ENCODE measurements around the gene TXNRD3.

Gene TXNRD3

GRCh38 chr3:126672340-126672739 lies 17.4 kb upstream of the TXNRD3 start:
- no peak for DNase-seq (ENCODE audit: low read depth)

DNA sequence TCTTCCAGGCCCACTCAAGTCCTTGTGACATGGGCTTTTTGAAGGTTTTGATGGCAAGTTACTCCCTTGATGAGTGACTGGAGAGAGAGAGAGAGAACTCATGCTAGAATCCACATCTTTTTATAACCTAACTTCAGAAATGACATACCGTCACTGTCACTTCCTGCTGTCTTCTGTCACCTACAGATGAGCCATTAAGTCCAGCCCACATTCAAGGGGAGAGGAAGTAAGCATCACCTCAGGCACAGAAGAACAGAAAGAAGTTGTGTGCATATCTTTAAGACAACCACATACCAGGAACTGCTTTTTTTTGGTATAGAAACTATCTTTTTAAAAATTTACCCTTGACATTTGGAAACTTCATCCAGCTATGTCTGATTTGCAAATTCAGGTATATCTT lies 16.6 kb upstream of the TXNRD3 start:
- DNase-seq (ENCODE audit: low read depth), result no peak

DNA sequence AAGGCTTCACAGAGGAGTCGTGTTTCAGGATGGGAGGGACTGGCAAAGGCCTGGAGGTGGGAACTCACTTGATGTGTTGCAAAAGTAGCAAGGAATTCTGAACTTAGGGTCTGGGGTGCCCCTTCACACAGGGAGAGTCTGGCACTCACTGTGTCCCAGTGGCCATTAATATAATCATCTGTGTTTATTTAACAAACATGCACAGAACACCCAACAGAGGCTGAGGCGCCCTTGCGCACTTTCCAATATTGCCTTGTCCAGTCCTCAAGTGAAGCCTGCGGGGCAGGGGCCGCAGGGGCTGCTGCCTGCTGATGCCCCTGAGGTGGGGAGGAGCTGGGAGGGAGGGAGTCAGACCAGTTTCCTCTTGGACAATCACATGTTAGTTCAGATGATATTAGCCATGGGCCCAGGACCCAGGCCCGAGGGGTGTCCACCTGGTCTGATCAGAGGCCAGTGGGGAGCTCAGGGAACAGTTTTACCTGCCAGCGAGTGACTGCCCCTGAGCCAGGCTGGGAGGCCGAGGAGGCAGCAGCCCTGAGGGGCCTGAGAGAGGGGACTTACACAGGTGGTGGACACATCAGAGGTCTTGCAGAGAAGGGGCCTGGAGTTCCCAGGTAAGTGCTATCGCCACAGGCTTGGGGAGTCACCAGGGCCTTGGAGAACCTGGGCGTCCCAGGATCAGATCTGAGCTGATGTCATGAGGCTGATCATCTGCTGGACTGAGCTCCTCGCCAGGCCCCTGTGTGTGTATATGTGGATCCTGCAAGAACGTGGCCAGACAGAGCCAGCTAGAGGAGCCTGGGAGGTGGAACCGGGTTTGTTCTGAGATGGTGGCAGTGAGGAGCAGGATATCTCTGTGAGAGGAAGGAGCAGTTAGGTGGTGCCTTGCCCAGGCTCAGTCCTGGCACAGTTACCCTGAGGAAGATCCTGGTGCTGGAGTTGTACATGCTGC lies 13.8 kb upstream of the TXNRD3 start:
- no peak for DNase-seq (ENCODE audit: low read depth)

DNA sequence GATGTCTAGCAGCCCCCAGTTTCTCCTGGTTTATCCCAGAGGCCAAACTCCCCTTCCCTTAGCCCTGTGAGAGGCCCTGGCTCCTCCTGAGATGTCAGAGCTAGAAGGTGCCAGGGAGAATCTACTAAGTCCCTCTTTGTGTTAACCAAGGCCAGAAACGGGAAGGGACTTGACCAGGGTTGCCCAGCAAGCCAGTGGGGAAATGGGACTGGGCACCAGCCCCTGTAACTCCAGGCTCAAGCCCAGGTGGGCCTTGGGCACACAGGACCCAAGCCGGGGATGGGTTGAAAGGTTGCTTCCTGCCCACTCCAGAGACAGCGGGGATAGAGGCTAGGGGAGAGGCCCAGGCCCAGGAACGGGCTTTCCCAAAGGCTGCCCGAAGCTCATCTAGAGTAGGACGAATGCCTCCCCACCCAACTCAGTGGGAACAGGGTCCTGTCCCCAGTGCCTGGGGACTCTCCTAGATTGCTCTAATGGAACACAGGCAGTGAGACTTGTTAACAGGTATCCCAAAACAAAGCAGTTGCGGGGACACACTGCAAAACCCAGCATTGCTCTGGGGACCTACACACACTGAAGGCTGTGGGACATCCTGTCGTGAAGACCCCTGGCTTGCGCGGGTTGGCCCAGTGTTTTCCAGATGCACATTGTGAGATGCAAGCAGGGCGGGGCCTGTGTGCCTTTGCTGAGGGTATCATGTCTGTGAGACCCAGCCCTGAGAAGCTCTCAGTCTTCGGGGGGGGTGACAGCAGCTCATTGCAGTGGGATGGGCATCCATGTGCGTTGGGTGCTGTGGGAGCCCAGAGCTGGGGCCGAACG lies 12.9 kb upstream of the TXNRD3 start:
- DNase-seq (ENCODE audit: low read depth), result no peak

- no peak for DNase-seq (ENCODE audit: low read depth)
Observed at GRCh38 chr3:126666658-126667528, 12.0 kb upstream of the TXNRD3 start.

DNA sequence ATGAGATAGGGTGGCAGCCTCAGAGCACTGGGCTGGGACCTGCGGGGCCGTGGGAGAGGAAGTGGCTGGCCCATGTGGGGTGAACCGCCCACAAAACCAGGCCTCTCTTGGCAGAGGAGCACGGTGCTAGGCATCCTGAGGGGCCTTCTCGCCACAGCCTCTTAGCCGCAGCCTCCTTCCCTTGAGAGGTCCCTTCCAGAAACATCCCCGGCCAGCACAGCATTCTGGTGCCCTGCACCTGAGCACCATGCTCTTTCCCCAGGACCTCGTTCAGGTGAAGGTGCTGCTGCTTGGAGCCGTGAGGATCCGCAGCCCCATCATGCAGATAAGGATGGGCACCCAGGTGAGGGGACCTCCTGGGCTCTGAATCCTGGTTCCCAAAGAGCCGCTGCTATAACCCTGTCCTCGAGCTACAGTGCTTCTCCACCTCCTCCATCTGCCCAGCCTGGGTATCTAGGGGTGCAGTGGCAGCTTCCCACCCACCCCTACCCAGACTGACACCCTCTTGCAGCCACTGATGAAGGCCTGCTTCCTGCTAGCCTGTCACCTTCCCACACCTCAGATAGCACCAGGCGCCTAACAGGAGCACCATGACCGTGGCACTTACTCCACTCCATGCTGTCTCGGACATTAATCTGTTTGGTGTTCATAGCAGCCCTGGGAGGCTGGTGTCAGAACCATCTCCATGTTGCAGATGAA lies 11.2 kb upstream of the TXNRD3 start:
- DNase-seq (ENCODE audit: low read depth), result no peak

- no peak for DNase-seq (ENCODE audit: low read depth)
Observed at GRCh38 chr3:126665221-126665936, 10.5 kb upstream of the TXNRD3 start.

- DNase-seq (ENCODE audit: low read depth), result no peak
Observed at GRCh38 chr3:126664591-126665214, 9.8 kb upstream of the TXNRD3 start.

GRCh38 chr3:126663750-126664149 lies 8.8 kb upstream of the TXNRD3 start:
- DNase-seq (ENCODE audit: low read depth), result no peak

DNA sequence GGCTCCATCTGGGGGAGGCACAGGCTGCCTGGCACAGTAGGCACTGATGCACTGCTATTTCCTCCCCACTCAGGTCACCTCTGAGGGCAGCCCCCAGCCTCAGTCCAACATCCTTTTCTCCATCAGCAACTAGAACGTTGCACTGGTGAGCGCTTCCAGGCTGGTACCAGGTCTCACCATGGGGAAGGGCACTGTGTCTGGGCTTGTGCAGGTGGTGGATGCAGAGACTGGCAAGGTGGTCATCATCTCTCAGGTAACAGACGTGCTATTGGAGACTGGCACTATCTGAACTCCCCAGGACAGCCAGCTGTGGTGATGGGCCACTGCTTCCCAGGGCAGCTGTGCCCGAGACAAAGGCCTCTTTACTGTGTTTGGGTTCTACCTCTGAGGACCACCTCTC lies 8.3 kb upstream of the TXNRD3 start:
- no peak for DNase-seq (ENCODE audit: low read depth)

DNA sequence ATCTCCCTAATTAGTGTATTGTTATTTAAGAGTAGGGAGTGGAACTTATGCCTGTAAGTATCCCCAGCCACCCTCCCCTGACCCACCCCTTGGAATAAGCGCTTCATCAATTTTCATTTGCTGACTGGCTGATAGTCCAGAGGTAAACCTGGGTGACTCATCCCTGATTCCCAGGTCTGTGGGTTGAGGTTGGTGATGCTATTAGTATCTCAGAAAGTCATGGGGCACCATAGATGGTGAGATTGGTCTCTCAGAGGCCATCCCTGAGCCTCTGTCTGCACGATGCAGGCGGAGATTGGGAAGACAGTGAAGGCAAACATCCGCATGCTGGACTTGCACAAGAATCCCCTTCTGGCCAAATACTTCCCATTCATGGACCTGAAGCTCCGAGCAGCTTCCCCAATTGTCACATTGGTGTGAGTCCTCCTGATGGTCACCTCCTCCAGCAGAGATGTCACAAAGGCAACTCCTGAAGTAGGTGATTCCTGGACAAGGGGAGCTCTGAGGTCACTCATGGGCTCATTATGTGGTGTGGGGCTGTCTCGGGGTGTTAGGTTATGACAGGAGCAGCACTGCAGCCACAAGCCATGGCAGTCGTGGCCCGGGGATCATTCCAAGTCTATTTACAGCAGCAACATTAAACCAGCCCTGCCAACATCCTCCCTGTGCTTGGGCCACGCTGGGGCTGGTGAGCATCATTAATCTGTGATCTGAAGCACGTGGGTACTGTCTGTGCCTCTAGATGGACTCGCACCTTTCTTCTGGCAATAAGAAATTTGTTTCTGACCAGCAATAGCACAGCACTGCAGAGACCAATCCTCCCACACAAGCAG lies 6.8 kb upstream of the TXNRD3 start:
- DNase-seq (ENCODE audit: low read depth), result no peak

DNA sequence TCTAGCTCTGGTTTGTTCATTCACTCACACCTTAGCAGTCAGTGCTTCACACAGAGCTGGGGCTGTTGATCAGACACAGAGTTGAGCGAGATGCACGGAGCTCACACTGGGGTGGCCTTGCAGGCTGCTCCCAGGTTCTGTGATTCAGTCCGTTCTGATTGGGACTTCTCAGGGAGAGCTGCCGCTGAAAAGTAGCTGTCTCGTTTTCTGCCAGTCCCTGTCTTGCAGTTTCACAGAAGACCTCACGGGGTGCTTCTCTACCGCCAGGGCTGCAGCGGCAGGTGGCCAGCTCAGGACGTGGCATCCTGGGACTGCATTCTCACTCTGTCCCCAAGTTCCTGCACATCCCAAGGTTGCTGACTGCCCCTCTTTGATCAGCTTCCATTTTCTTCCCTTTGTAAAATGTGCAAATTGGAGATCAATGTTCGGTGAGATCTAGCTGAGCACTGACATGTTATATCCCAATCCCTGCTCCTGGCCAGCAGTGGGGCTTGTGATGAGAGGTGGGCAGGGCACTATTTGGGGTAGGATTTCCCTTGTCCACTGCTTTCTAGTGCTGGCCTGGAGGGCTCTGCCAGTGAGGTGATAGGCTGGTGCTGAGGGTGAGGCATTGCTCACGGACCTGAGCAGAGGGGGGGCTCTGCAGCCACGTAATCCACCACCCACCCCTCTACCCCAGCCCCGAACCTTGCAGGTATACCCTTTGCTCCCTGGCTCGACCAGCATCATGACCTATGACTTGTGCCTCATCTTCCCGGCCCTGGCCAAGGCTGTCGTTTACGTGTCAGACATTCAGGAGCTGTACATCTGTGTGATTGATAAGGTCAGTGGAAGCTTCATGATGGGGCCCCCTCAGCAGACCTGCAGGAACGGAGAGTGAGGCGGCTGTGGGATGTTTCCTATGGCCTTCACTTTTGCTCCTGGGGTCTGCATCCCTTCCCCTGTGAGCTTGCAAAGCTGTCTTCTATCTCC lies 5.3 kb upstream of the TXNRD3 start:
- DNase-seq (ENCODE audit: low read depth), result no peak

DNA sequence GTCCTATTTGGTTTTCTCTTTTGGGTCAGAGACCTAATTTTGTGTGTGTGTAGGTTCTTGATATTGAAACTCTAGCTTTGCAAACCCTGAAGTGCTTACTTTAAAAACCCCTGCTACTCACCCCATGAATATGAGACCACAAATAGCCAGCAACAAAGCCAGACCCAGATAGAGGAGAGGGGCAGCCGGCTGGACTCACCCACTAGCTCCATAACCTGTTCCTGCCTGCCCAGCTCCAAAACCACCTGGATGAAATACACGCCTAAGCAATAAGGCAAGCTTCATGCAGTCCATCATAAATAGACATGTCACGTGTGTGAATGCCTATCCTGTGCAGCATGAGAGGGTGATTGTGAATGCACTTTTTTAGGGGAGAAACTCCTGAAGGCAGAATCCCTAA lies 3.7 kb upstream of the TXNRD3 start:
- no peak for DNase-seq (ENCODE audit: low read depth)

GRCh38 chr3:126657901-126658300 lies 3.0 kb upstream of the TXNRD3 start:
- no peak for DNase-seq (ENCODE audit: low read depth)

DNA sequence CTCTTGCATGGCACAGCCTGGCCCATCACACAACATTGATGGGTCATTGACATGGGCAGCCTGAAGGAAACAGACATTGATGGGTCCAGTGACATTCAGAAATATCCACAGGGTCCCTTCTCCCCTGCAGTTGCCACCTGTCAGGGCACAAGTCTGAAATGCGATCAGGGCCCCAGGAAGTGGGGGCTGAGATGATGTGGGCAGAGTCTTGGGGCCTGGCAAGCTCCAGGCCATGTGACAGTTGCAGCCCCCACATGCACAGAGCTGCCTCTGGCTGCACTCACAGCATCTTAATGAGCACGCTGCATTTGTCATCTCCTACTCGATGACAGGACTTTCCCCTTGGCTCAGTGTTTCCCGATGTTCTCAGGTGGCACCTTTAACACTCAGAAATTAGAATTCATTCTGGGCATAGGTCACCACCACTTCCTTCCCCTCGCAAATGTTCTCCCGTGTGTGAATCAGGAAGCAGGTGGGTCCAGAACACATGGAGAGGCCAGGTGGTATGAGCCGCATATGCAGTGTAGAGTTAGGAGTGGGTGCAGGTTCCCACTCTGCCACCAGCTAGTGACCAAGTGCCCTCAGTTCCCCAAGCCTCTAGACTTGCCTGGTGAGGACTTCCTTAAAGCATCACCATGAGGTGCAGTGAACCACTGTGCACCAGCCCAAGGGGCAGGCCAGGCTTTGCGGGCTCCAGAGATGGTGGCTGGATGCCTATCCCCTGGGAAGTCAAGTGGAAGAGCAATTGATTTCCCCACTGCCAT lies 1.6 kb upstream of the TXNRD3 start:
- no peak for DNase-seq (ENCODE audit: low read depth)

GRCh38 chr3:126655887-126656286 lies 963 bp upstream of the TXNRD3 start:
- DNase-seq (ENCODE audit: low read depth), result no peak

DNA sequence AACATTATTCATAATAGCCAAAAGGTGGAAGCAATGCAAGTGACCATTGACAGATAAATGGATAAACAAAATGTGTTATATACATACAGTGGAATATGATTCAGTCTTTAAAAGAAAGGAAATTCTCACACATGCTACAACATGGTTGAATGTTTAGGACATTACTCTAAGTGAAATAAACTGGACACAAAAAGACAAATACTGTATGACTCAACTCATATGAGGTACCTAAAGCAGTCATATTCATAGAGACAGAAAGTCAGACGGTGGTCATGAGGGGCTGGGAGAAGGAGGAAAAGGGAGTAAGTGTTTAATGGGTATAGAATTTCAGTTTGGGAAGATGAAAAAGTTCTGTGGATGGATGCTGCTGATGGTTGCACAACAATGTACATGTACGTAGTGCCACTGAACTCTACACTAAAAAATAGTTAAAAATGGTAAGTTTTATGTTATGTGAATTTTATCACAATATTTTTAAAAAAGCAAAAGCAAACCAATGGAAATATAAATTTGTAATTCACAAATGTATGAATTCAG lies 5.3 kb downstream of the TXNRD3 start:
- DNase-seq (ENCODE audit: low read depth), result no peak

Measured in GM04504 (cell line).